GM23338 (cell line): ENCODE results near the gene KAT6B. TPM values are rescaled to one million over a fixed set of nuclear protein-coding genes. Genes with fewer than 3 reads are reported as not detected.

Experiments
- ATAC-seq: fragments of 200-7000 bp; cut with Tn5 transposase; 3 replicates; pipeline ENCODE4 v1.9.1; 2020
- DNase-seq: peaks from one replicate; pipeline ENCODE4 v3.0.0-alpha.2; 2015; ENCODE audit warnings: low spot score
- H2AFZ ChIP-seq: fragments of 200-600 bp; sonication (generic); 2 replicates; pipeline ENCODE4 v1.8.0; 2016; ENCODE audit warnings: antibody characterized with exemption, mild to moderate bottlenecking, moderate library complexity
- H3F3A ChIP-seq: fragments of 200-600 bp; sonication (generic); replicated peaks from 2 replicates; pipeline ENCODE4 v1.8.0; 2017; ENCODE audit warnings: antibody characterized with exemption, mixed run types, low read depth
- H3K27ac ChIP-seq: fragments of 200-600 bp; sonication (generic); 2 replicates; pipeline ENCODE4 v1.6.1; 2016; ENCODE audit warnings: low read depth
- H3K27me3 ChIP-seq: fragments of 200-600 bp; sonication (generic); 2 replicates; pipeline ENCODE4 v1.8.0; 2016; ENCODE audit warnings: mild to moderate bottlenecking, mixed run types, moderate library complexity; ENCODE audit not compliant: insufficient read depth
- H3K36me3 ChIP-seq: fragments of 200-600 bp; sonication (generic); 2 replicates; pipeline ENCODE4 v1.8.0; 2016; ENCODE audit warnings: mild to moderate bottlenecking; ENCODE audit not compliant: insufficient read depth
- H3K4me1 ChIP-seq: fragments of 200-600 bp; sonication (generic); 2 replicates; pipeline ENCODE4 v1.8.0; 2016; ENCODE audit warnings: mild to moderate bottlenecking, moderate library complexity; ENCODE audit not compliant: insufficient read depth
- H3K4me2 ChIP-seq: fragments of 200-600 bp; sonication (generic); 2 replicates; pipeline ENCODE4 v1.7.1; 2017; ENCODE audit warnings: mixed run types
- H3K4me3 ChIP-seq: fragments of 200-600 bp; sonication (generic); 2 replicates; pipeline ENCODE4 v1.6.1; 2016; ENCODE audit warnings: mixed run types
- H3K79me2 ChIP-seq: fragments of 200-600 bp; sonication (generic); replicated peaks from 2 replicates; pipeline ENCODE4 v1.8.0; 2017; ENCODE audit warnings: mild to moderate bottlenecking; ENCODE audit not compliant: insufficient read depth
- H3K9me2 ChIP-seq: fragments of 200-600 bp; sonication (generic); 2 replicates; pipeline ENCODE4 v1.8.0; 2017; ENCODE audit not compliant: insufficient read depth
- H4K20me1 ChIP-seq: fragments of 200-600 bp; sonication (generic); replicated peaks from 2 replicates; pipeline ENCODE4 v1.8.0; 2017; ENCODE audit warnings: mild to moderate bottlenecking; ENCODE audit not compliant: insufficient read depth
- H3K27ac Mint-ChIP-seq: 2 replicates; pipeline ENCODE4 v1.8.0; 2020; ENCODE audit warnings: inconsistent platforms, mild to moderate bottlenecking, moderate library complexity, mixed read lengths
- H3K27me3 Mint-ChIP-seq: 3 replicates; pipeline ENCODE4 v1.8.0; 2022; ENCODE audit warnings: low read depth, mild to moderate bottlenecking, moderate library complexity, mixed read lengths, inconsistent platforms; ENCODE audit not compliant: insufficient read depth, poor library complexity
- H3K36me3 Mint-ChIP-seq: 3 replicates; pipeline ENCODE4 v1.8.0; 2021; ENCODE audit warnings: low read depth, mild to moderate bottlenecking, inconsistent platforms, moderate library complexity, mixed read lengths
- H3K4me1 Mint-ChIP-seq: 3 replicates; pipeline ENCODE4 v1.8.0; 2020; ENCODE audit warnings: mild to moderate bottlenecking, inconsistent platforms, mixed read lengths
- H3K4me3 Mint-ChIP-seq: 3 replicates; pipeline ENCODE4 v1.8.0; 2021; ENCODE audit warnings: moderate library complexity, mild to moderate bottlenecking, inconsistent platforms, mixed read lengths
- H3K9me3 Mint-ChIP-seq: 3 replicates; pipeline ENCODE4 v1.8.0; 2020; ENCODE audit warnings: moderate library complexity, mild to moderate bottlenecking, inconsistent platforms, mixed read lengths
- CREB1 ChIP-seq: fragments of 250-450 bp; sonication (Bioruptor Pico); IDR thresholded peaks from 2 replicates; pipeline ENCODE4 v1.5.0; 2020; ENCODE audit warnings: low read depth, mild to moderate bottlenecking, moderate library complexity
- CTCF ChIP-seq, 2 experiments: fragments of 200-600 bp in 1 of 2; sonication (generic) in 1 of 2; conservative IDR thresholded peaks; 2 replicates each; pipeline versions ENCODE4 v1.5.1 to v1.6.1; 2016 to 2017; ENCODE audit warnings: antibody characterized with exemption in 2 of 2, low read depth in 2 of 2, mild to moderate bottlenecking in 2 of 2, moderate library complexity in 1 of 2
- ETS1 ChIP-seq: IDR thresholded peaks from 2 replicates; pipeline ENCODE4 v1.6.1; 2016; ENCODE audit warnings: antibody characterized with exemption
- EZH2 ChIP-seq: fragments of 200-600 bp; sonication (generic); IDR thresholded peaks from one replicate; pipeline ENCODE4 v1.8.0; 2017; ENCODE audit warnings: antibody characterized with exemption, mild to moderate bottlenecking, low read depth; ENCODE audit not compliant: unreplicated experiment
- EZH2phosphoT487 ChIP-seq: fragments of 200-600 bp; sonication (generic); IDR thresholded peaks from one replicate; pipeline ENCODE4 v1.8.1; 2018; ENCODE audit warnings: antibody characterized with exemption; ENCODE audit not compliant: unreplicated experiment
- JUNB ChIP-seq: IDR thresholded peaks from one replicate; pipeline ENCODE4 v1.6.1; 2016; ENCODE audit warnings: antibody characterized with exemption; ENCODE audit not compliant: unreplicated experiment
- NANOG ChIP-seq: IDR thresholded peaks from 2 replicates; pipeline ENCODE4 v1.6.1; 2016; ENCODE audit warnings: antibody characterized with exemption, borderline replicate concordance
- POLR2AphosphoS5 ChIP-seq: IDR thresholded peaks from 2 replicates; pipeline ENCODE4 v1.6.1; 2016; ENCODE audit warnings: antibody characterized with exemption, low read depth
- REST ChIP-seq: IDR thresholded peaks from one replicate; pipeline ENCODE4 v1.6.1; 2018; ENCODE audit warnings: antibody characterized with exemption; ENCODE audit not compliant: unreplicated experiment
- STAT1 ChIP-seq: IDR thresholded peaks from one replicate; pipeline ENCODE4 v1.6.1; 2016; ENCODE audit warnings: antibody characterized with exemption; ENCODE audit not compliant: unreplicated experiment
- ZNF114 ChIP-seq: fragments of 250-450 bp; sonication (Bioruptor Pico); IDR thresholded peaks from 2 replicates; pipeline ENCODE4 v1.5.0; 2020; ENCODE audit warnings: mild to moderate bottlenecking, moderate library complexity
- ZNF331 ChIP-seq: fragments of 250-450 bp; sonication (Bioruptor Pico); IDR thresholded peaks from 2 replicates; pipeline ENCODE4 v1.5.0; 2020; ENCODE audit warnings: low read depth, mild to moderate bottlenecking, moderate library complexity
- ZNF462 ChIP-seq: fragments of 250-450 bp; sonication (Bioruptor Pico); IDR thresholded peaks from 2 replicates; pipeline ENCODE4 v1.5.0; 2020; ENCODE audit warnings: mild to moderate bottlenecking, moderate library complexity
- polyA plus RNA-seq: library from polyadenylated mRNA; unstranded; fragments of >200 nt; fragmentation: Nextera tagmentation; extraction: Ambion mirVana; gene quantifications from 2 replicates; pipeline ENCODE4 v1.2.1, GENCODE V29; 2016
- total RNA-seq: library from RNA; depleted of rRNA; stranded (reverse); fragments of >200 nt; shearing (Covaris generic); gene quantifications from 2 replicates; pipeline ENCODE4 v1.2.3, GENCODE V29; 2014

The KAT6B gene
- total and polyA plus RNA-seq, 2 experiments from 2014 or later: 21.3 to 31.4 TPM

GRCh38 chr10:74867351-74867750, 41.0 kb downstream of the KAT6B start:
- Histone ChIP-seq H3F3A (no peaks in the 10 kb centered on the region), H3K36me3 (no peaks in the 10 kb centered on the region), H3K27ac (no peak overlapping the region), H3K9me2 (no peaks in the 10 kb centered on the region), H3K27me3 (no peaks in the 10 kb centered on the region), H3K4me1 (peaks cover 25% of the 10 kb centered on the region), H2AFZ (no peak overlapping the region), H3K4me2 (peak overlapping the region; percentile 21; the same call in 1 of the 2 replicates), H3K79me2 (peaks cover 83% of the 10 kb centered on the region), H3K4me3 (no peak overlapping the region), H4K20me1 (no peaks in the 10 kb centered on the region)
- H3K4me1 Mint-ChIP-seq: peaks cover 42% of the 10 kb centered on the region
- H3K4me3 Mint-ChIP-seq: no peak overlapping the region
- peak overlapping the region; percentile 10; the same call in 1 of the 2 replicates for H3K27ac Mint-ChIP-seq
- peaks cover 3% of the 10 kb centered on the region for H3K27me3 Mint-ChIP-seq
- no peaks in the 10 kb centered on the region for H3K9me3 Mint-ChIP-seq
- peak; percentile 39 for ATAC-seq
- TF ChIP-seq NANOG (no peak), ZNF114 (CRISPR knock-in tag) (no peak), EZH2phosphoT487 (no peak), EZH2 (no peak), CTCF (conservative IDR thresholded peaks at IDR 0.05; ENCODE audit: low read depth in 2 of 2) (no peak), ETS1 (no peak), REST (no peak), STAT1 (no peak), JUNB (no peak), CREB1 (CRISPR knock-in tag) (no peak), ZNF462 (CRISPR knock-in tag) (no peak), POLR2AphosphoS5 (no peak), ZNF331 (CRISPR knock-in tag) (no peak)
- no peaks in the 10 kb centered on the region for H3K36me3 Mint-ChIP-seq
- DNase-seq: peak; percentile 22
